ENCODE data around the gene DPP8. TPM values are rescaled to one million over a fixed set of nuclear protein-coding genes. Genes with fewer than 3 reads are reported as not detected.

DPP8 gene
- total RNA-seq, 2 donors from 2014 or later, result 34.2 to 34.3 TPM

DNA sequence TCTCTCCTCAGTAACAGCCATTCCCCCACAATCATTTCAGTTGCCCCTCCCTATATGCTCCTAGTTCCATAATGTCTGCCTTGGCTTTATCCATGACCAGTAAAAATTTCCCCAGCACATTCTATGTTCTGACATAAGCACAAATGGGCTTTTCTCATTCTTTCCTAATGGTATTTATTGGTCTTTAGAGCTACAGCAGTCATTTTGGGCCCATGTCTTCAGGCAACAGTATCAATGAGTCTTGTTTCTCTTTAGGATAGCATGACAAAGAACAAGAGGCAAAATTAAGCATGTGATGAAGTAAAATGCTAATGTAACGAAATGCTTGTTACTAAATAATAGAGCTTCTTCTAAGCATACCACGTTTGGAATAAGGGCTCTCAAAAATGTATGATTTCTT, 8.2 kb downstream of the DPP8 start:
- H3K4me3 ChIP-seq, result no peak overlapping the region
- no peak overlapping the region for H3K27ac ChIP-seq
- DNase-seq, result no peak
- TF ChIP-seq, protein P1, sequence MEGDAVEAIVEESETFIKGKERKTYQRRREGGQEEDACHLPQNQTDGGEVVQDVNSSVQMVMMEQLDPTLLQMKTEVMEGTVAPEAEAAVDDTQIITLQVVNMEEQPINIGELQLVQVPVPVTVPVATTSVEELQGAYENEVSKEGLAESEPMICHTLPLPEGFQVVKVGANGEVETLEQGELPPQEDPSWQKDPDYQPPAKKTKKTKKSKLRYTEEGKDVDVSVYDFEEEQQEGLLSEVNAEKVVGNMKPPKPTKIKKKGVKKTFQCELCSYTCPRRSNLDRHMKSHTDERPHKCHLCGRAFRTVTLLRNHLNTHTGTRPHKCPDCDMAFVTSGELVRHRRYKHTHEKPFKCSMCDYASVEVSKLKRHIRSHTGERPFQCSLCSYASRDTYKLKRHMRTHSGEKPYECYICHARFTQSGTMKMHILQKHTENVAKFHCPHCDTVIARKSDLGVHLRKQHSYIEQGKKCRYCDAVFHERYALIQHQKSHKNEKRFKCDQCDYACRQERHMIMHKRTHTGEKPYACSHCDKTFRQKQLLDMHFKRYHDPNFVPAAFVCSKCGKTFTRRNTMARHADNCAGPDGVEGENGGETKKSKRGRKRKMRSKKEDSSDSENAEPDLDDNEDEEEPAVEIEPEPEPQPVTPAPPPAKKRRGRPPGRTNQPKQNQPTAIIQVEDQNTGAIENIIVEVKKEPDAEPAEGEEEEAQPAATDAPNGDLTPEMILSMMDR (IDR thresholded peaks at IDR 0.05), result no peak
- no peaks in the 10 kb centered on the region for H3K4me1 ChIP-seq
- peaks cover 9% of the 10 kb centered on the region for H3K36me3 ChIP-seq
- H3K9ac ChIP-seq (ENCODE audit: low read depth in 2 of 2, low read length in 2 of 2), result no peak overlapping the region
- H3K9me3 ChIP-seq, result no peaks in the 10 kb centered on the region
- intact Hi-C loops (cut with DNase I), result no loop called here
- no peaks in the 10 kb centered on the region for H3K27me3 ChIP-seq

DNA sequence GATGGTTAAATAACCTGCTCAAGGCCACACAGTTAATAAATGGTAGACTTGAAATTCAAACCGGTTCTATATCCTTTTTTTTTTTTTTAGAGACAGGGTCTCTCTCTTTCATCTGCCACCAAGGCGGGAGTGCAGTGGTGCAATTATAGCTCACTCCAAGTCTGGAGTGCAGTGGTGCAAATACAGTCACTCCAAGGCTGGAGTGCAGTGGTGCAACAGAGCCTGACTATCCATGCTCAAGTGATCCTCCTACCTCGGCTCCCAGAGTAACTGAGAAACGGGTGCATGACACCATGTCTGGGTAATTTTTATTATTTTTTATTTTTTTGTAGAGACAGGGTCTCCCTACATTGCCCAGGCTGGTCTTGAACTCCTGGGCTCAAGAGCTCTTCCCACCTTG, 23.4 kb downstream of the DPP8 start:
- intact Hi-C loops (cut with DNase I), result no loop called here
- TF ChIP-seq, protein P1 (IDR thresholded peaks at IDR 0.05), result no peak
- H3K27me3 ChIP-seq, result no peaks in the 10 kb centered on the region
- no peaks in the 10 kb centered on the region for H3K4me1 ChIP-seq
- no peak overlapping the region for H3K9ac ChIP-seq (ENCODE audit: low read depth in 2 of 2, low read length in 2 of 2)
- no peak for DNase-seq
- H3K27ac ChIP-seq, result no peak overlapping the region
- H3K36me3 ChIP-seq, result peaks cover 25% of the 10 kb centered on the region
- H3K9me3 ChIP-seq, result no peaks in the 10 kb centered on the region
- H3K4me3 ChIP-seq, result no peak overlapping the region

DNA sequence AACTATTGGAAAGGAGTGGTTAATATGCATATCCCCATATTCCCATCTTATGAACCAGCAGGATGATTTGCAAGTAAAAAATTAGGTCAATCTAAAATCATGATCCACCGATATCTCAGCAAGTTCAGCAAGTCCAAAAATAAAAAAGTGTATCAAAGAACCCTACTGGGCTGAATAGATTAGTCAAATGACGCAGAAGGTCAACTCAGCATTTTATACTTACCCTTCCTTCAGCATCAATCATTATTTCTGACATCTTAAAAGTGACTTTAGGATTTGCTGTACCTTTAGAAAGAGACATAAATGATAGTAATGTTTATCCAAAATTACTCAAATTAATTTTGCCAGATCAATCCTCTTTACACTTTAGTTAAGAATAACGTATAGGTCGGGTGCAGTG, 32.6 kb downstream of the DPP8 start:
- intact Hi-C loops (cut with DNase I), result no loop called here
- Histone ChIP-seq H3K27me3 (no peaks in the 10 kb centered on the region), H3K27ac (no peak overlapping the region), H3K4me3 (no peak overlapping the region), H3K9me3 (no peaks in the 10 kb centered on the region), H3K36me3 (peaks cover 9% of the 10 kb centered on the region), H3K9ac (ENCODE audit: low read depth in 2 of 2, low read length in 2 of 2) (no peak overlapping the region), H3K4me1 (no peaks in the 10 kb centered on the region)
- no peak for DNase-seq
- TF ChIP-seq, protein P1 (IDR thresholded peaks at IDR 0.05), result no peak

DNA sequence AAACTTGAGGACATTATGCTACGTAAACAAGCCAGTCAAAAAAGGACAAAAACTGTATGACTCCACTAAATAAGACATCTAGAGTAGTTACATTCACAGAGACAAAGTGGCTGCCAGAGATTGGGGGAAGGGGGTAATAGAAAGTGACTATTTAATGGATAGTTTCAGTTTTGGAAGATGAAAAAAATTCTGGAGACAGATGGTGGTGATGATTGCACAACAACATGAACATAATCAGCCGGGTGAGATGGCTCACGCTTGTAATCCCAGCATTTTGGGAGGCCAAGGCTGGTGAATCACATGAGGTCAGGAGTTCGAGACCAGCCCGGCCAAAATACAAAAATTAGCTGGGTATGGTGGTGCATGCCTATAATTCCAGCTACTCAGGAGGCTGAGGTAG, 40.6 kb downstream of the DPP8 start:
- no peak overlapping the region for H3K4me3 ChIP-seq
- H3K4me1 ChIP-seq, result no peaks in the 10 kb centered on the region
- peaks cover 14% of the 10 kb centered on the region for H3K36me3 ChIP-seq
- DNase-seq, result no peak
- no peaks in the 10 kb centered on the region for H3K9me3 ChIP-seq
- H3K27ac ChIP-seq, result no peak overlapping the region
- no peak overlapping the region for H3K9ac ChIP-seq (ENCODE audit: low read depth in 2 of 2, low read length in 2 of 2)
- H3K27me3 ChIP-seq, result no peaks in the 10 kb centered on the region
- intact Hi-C loops (cut with DNase I), result no loop called here
- TF ChIP-seq, protein P1 (IDR thresholded peaks at IDR 0.05), result no peak

DNA sequence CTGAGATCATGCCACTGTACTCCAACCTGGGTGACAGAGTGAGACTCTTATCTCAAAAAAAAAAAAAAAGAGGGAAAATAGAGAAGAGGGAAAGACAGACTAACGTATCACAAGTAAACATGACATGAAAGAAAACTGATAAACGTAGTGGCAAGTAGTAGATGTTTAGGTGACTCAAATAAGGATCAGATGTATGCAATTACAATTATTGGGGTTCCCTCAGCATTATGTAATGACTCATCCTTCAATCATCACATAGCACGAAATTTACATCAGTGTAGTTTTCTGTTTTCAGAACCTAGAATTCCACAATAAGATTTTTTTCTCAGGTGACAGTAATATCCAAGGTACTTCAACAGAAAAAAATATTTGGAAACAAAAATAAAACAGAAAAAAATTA, 46.6 kb downstream of the DPP8 start:
- Histone ChIP-seq H3K27me3 (no peaks in the 10 kb centered on the region), H3K9ac (ENCODE audit: low read depth in 2 of 2, low read length in 2 of 2) (no peak overlapping the region), H3K27ac (no peak overlapping the region), H3K4me1 (no peaks in the 10 kb centered on the region), H3K36me3 (peaks cover 16% of the 10 kb centered on the region), H3K4me3 (no peak overlapping the region), H3K9me3 (no peaks in the 10 kb centered on the region)
- DNase-seq, result no peak
- intact Hi-C loops (cut with DNase I), result no loop called here
- TF ChIP-seq, protein P1 (IDR thresholded peaks at IDR 0.05), result no peak
